Sigmoid colon (tissue), 4 donors: ENCODE results near the gene CNTN2.
A peak's percentile ranks its signal among the peaks of the same experiment; 100 is the strongest.

Source experiments
- EP300 ChIP-seq, 4 donors: sonication (generic); formaldehyde crosslinking; IDR thresholded peaks; one replicate each; pipeline ENCODE4 v1.6.1; 2017; ENCODE audit warnings: antibody characterized with exemption in 4 of 4
- POLR2A ChIP-seq, 2 donors: fragments of 450-650 bp; IDR thresholded peaks; one replicate each; pipeline ENCODE4 v1.6.1; 2016; ENCODE audit warnings: antibody characterized with exemption in 2 of 2, mild to moderate bottlenecking in 2 of 2, moderate library complexity in 2 of 2
- POLR2AphosphoS5 ChIP-seq, 4 donors: sonication (generic); formaldehyde crosslinking; IDR thresholded peaks; one replicate each; pipeline ENCODE4 v1.6.1; 2017; ENCODE audit warnings: antibody characterized with exemption in 4 of 4
- TF ChIP-seq, protein P1 (sequence below), 4 experiments: fragments of 450-650 bp in 3 of 4; fragments of 200-600 bp in 1 of 4; IDR thresholded peaks; one replicate each; pipeline ENCODE4 v1.5.1; 2016 to 2019; ENCODE audit warnings: antibody characterized with exemption in 4 of 4, mild to moderate bottlenecking in 3 of 4, moderate library complexity in 2 of 4

DNA sequence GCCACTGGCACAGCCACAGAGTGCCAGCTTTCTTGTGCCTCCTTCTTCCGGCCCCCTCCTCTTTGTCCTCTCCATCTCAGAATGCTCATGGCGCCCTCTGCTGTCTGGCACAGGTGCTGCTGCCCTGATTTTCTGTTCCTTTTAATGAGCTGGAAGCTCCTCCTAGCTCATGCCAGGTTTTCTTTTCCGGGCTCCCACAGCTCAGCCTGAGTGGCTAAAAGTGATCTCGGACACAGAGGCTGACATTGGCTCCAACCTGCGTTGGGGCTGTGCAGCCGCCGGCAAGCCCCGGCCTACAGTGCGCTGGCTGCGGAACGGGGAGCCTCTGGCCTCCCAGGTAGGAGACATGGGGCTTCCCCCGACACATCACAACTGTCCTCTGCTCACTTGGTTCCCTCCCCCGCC lies 18.7 kb downstream of the CNTN2 start:
- no peak for TF ChIP-seq POLR2A (IDR thresholded peaks at IDR 0.05)
- TF ChIP-seq, protein P1, sequence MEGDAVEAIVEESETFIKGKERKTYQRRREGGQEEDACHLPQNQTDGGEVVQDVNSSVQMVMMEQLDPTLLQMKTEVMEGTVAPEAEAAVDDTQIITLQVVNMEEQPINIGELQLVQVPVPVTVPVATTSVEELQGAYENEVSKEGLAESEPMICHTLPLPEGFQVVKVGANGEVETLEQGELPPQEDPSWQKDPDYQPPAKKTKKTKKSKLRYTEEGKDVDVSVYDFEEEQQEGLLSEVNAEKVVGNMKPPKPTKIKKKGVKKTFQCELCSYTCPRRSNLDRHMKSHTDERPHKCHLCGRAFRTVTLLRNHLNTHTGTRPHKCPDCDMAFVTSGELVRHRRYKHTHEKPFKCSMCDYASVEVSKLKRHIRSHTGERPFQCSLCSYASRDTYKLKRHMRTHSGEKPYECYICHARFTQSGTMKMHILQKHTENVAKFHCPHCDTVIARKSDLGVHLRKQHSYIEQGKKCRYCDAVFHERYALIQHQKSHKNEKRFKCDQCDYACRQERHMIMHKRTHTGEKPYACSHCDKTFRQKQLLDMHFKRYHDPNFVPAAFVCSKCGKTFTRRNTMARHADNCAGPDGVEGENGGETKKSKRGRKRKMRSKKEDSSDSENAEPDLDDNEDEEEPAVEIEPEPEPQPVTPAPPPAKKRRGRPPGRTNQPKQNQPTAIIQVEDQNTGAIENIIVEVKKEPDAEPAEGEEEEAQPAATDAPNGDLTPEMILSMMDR (IDR thresholded peaks at IDR 0.05), result peak; percentile 64 to 83 (median 76)
- TF ChIP-seq POLR2AphosphoS5 (IDR thresholded peaks at IDR 0.05), result no peak
- TF ChIP-seq EP300 (IDR thresholded peaks at IDR 0.05), result no peak
